Measurements from ENCODE around the gene RSRC1. TPM values are rescaled to one million over a fixed set of nuclear protein-coding genes. Genes with fewer than 3 reads are reported as not detected.
"Not testable (repeated sequence)": the region's sequence is repeated elsewhere in the genome, so short reads cannot be mapped to it uniquely, and the experiment has no call there.

RSRC1 gene
- total RNA-seq, 1 donor from 2014 or later = 28.5 TPM

GRCh38 chr3:158121295-158121694 is 11.4 kb downstream of the RSRC1 start:
- Mint-ChIP-seq H3K4me1 (ENCODE audit: low read depth, unreplicated experiment) (no peaks in the 10 kb centered on the region), H3K36me3 (ENCODE audit: low read depth, unreplicated experiment) (peaks cover 11% of the 10 kb centered on the region), H3K27me3 (ENCODE audit: low read depth, unreplicated experiment) (no peaks in the 10 kb centered on the region), H3K4me3 (ENCODE audit: unreplicated experiment) (no peak overlapping the region), H3K9me3 (ENCODE audit: unreplicated experiment) (peaks cover 6% of the 10 kb centered on the region), H3K27ac (ENCODE audit: unreplicated experiment) (no peak overlapping the region)
- no peak for TF ChIP-seq EZH2 (IDR thresholded peaks at IDR 0.05; ENCODE audit: insufficient read depth, low read length)
- no peak for TF ChIP-seq CTCF (IDR thresholded peaks at IDR 0.05; ENCODE audit: insufficient read depth, low read depth, low read length)
- Histone ChIP-seq H3K27ac (ENCODE audit: low read depth, low read length) (no peak overlapping the region), H3K4me2 (ENCODE audit: low read length) (no peak overlapping the region), H3K79me2 (ENCODE audit: insufficient read depth, low read length) (peaks cover 3% of the 10 kb centered on the region), H4K20me1 (ENCODE audit: insufficient read depth, low read length) (no peaks in the 10 kb centered on the region), H2AFZ (ENCODE audit: low read depth, low read length) (no peak overlapping the region), H3K36me3 (ENCODE audit: insufficient read depth, low read length) (peaks cover 5% of the 10 kb centered on the region), H3K27me3 (ENCODE audit: insufficient read depth, low read length) (no peaks in the 10 kb centered on the region), H3K9me3 (ENCODE audit: insufficient read depth, low read depth, low read length) (no peaks in the 10 kb centered on the region), H3K9ac (ENCODE audit: low read length) (no peak overlapping the region), H3K4me3 (ENCODE audit: insufficient read depth, low read depth, low read length) (no peak overlapping the region), H3K4me1 (ENCODE audit: insufficient read depth, low read length) (no peaks in the 10 kb centered on the region)
- no peak for FAIRE-seq
- DNase-seq (ENCODE audit: low read depth) = no peak

GRCh38 chr3:158122721-158123120 is 12.8 kb downstream of the RSRC1 start:
- H4K20me1 ChIP-seq (ENCODE audit: insufficient read depth, low read length); H3K27ac ChIP-seq (ENCODE audit: low read depth, low read length); H3K79me2 ChIP-seq (ENCODE audit: insufficient read depth, low read length); H3K4me1 Mint-ChIP-seq (ENCODE audit: low read depth, unreplicated experiment); H3K4me2 ChIP-seq (ENCODE audit: low read length); H3K4me1 ChIP-seq (ENCODE audit: insufficient read depth, low read length); H3K9me3 Mint-ChIP-seq (ENCODE audit: unreplicated experiment); H3K9me3 ChIP-seq (ENCODE audit: insufficient read depth, low read depth, low read length); DNase-seq (ENCODE audit: low read depth); H3K4me3 Mint-ChIP-seq (ENCODE audit: unreplicated experiment); H3K27me3 ChIP-seq (ENCODE audit: insufficient read depth, low read length); H2AFZ ChIP-seq (ENCODE audit: low read depth, low read length); H3K27me3 Mint-ChIP-seq (ENCODE audit: low read depth, unreplicated experiment); FAIRE-seq; H3K9ac ChIP-seq (ENCODE audit: low read length); H3K4me3 ChIP-seq (ENCODE audit: insufficient read depth, low read depth, low read length); H3K36me3 ChIP-seq (ENCODE audit: insufficient read depth, low read length); H3K27ac Mint-ChIP-seq (ENCODE audit: unreplicated experiment): not testable (repeated sequence)
- peaks cover 11% of the 10 kb centered on the region for H3K36me3 Mint-ChIP-seq (ENCODE audit: low read depth, unreplicated experiment)

GRCh38 chr3:158127250-158128219 is 17.6 kb downstream of the RSRC1 start:
- Mint-ChIP-seq H3K9me3 (ENCODE audit: unreplicated experiment) (peaks cover 6% of the 10 kb centered on the region), H3K4me1 (ENCODE audit: low read depth, unreplicated experiment) (peaks cover 2% of the 10 kb centered on the region), H3K27me3 (ENCODE audit: low read depth, unreplicated experiment) (no peaks in the 10 kb centered on the region), H3K36me3 (ENCODE audit: low read depth, unreplicated experiment) (peaks cover 15% of the 10 kb centered on the region), H3K27ac (ENCODE audit: unreplicated experiment) (peak overlapping the region; percentile 77), H3K4me3 (ENCODE audit: unreplicated experiment) (no peak overlapping the region)
- Histone ChIP-seq H2AFZ (ENCODE audit: low read depth, low read length) (no peak overlapping the region), H3K79me2 (ENCODE audit: insufficient read depth, low read length) (peaks cover 4% of the 10 kb centered on the region), H3K36me3 (ENCODE audit: insufficient read depth, low read length) (peaks cover 5% of the 10 kb centered on the region), H4K20me1 (ENCODE audit: insufficient read depth, low read length) (no peaks in the 10 kb centered on the region), H3K27ac (ENCODE audit: low read depth, low read length) (no peak overlapping the region), H3K4me2 (ENCODE audit: low read length) (no peak overlapping the region), H3K4me3 (ENCODE audit: insufficient read depth, low read depth, low read length) (no peak overlapping the region), H3K27me3 (ENCODE audit: insufficient read depth, low read length) (no peaks in the 10 kb centered on the region), H3K4me1 (ENCODE audit: insufficient read depth, low read length) (no peaks in the 10 kb centered on the region), H3K9me3 (ENCODE audit: insufficient read depth, low read depth, low read length) (no peaks in the 10 kb centered on the region), H3K9ac (ENCODE audit: low read length) (no peak overlapping the region)
- FAIRE-seq = no peak
- DNase-seq (ENCODE audit: low read depth) = peak; percentile 35
- TF ChIP-seq CTCF (IDR thresholded peaks at IDR 0.05; ENCODE audit: insufficient read depth, low read depth, low read length) (no peak), EZH2 (IDR thresholded peaks at IDR 0.05; ENCODE audit: insufficient read depth, low read length) (no peak)

Measured in astrocyte (in vitro differentiated cells and primary cell).